Measurements from ENCODE around the gene PAK4.

PAK4 gene

DNA sequence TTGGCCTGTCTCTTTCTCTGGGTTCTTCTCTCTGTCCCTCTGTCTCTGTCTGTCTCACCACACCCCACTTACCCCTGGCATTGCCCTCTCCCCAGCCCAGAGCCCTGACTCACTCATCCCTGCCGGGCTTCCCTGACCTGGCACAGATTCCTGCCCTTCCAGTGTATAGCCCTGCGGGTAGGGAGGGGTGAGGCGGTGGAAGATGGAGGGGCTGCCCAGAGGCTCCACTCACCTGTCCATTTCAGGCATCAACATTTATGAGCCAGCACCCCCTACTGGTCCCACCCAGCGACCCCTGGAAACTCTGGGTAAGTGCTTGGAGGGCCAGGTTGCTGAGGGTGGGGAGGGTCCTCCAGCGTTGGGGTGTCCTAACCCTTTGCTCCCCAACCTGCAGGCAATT lies 72.2 kb downstream of the PAK4 start:
- no peaks in the 10 kb centered on the region for H3K27me3 ChIP-seq (ENCODE audit: insufficient read depth, low read depth, severe bottlenecking)
- TF ChIP-seq, protein P1, sequence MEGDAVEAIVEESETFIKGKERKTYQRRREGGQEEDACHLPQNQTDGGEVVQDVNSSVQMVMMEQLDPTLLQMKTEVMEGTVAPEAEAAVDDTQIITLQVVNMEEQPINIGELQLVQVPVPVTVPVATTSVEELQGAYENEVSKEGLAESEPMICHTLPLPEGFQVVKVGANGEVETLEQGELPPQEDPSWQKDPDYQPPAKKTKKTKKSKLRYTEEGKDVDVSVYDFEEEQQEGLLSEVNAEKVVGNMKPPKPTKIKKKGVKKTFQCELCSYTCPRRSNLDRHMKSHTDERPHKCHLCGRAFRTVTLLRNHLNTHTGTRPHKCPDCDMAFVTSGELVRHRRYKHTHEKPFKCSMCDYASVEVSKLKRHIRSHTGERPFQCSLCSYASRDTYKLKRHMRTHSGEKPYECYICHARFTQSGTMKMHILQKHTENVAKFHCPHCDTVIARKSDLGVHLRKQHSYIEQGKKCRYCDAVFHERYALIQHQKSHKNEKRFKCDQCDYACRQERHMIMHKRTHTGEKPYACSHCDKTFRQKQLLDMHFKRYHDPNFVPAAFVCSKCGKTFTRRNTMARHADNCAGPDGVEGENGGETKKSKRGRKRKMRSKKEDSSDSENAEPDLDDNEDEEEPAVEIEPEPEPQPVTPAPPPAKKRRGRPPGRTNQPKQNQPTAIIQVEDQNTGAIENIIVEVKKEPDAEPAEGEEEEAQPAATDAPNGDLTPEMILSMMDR (IDR thresholded peaks at IDR 0.05; ENCODE audit: low read depth, low read length), result 0 out of 2 replicates have a peak, but pooled peaks have one; percentile 30
- peak; percentile 42 for DNase-seq

DNA sequence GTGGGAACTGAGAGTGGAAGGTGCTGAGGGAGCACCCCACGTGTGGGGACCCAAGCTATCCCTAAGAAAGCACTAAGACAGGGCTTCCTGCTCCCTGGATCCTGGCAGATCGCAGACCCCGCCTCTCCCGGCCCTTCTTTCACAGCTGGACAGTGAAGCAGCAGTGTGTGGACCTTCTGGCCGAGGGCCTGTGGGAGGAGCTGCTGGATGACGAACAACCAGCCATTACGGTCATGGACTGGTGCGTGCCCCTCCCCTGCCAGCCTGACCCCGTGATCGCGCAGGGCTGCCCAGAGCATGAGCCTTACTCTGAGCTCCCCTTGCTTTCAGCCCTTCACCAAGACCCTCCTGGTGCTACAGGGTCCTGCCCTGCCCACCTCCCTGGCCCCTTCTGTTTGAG lies 73.4 kb downstream of the PAK4 start:
- H3K27ac ChIP-seq, result no peak overlapping the region
- H3K27me3 ChIP-seq (ENCODE audit: insufficient read depth, low read depth, severe bottlenecking), result no peaks in the 10 kb centered on the region
- peak; percentile 46 for DNase-seq
- H3K4me3 ChIP-seq (ENCODE audit: low read depth, low read length), result no peak overlapping the region
- no peaks in the 10 kb centered on the region for H3K9me3 ChIP-seq (ENCODE audit: severe bottlenecking)
- TF ChIP-seq, protein P1 (IDR thresholded peaks at IDR 0.05; ENCODE audit: low read depth, low read length), result no peak
- H3K36me3 ChIP-seq, result no peaks in the 10 kb centered on the region

More for the DNA sequence above, 72.2 kb downstream of the PAK4 start:
- no peaks in the 10 kb centered on the region for H3K9me3 ChIP-seq (ENCODE audit: severe bottlenecking)
- no peak overlapping the region for H3K27ac ChIP-seq
- H3K4me3 ChIP-seq (ENCODE audit: low read depth, low read length), result no peak overlapping the region
- H3K36me3 ChIP-seq, result no peaks in the 10 kb centered on the region

DNA sequence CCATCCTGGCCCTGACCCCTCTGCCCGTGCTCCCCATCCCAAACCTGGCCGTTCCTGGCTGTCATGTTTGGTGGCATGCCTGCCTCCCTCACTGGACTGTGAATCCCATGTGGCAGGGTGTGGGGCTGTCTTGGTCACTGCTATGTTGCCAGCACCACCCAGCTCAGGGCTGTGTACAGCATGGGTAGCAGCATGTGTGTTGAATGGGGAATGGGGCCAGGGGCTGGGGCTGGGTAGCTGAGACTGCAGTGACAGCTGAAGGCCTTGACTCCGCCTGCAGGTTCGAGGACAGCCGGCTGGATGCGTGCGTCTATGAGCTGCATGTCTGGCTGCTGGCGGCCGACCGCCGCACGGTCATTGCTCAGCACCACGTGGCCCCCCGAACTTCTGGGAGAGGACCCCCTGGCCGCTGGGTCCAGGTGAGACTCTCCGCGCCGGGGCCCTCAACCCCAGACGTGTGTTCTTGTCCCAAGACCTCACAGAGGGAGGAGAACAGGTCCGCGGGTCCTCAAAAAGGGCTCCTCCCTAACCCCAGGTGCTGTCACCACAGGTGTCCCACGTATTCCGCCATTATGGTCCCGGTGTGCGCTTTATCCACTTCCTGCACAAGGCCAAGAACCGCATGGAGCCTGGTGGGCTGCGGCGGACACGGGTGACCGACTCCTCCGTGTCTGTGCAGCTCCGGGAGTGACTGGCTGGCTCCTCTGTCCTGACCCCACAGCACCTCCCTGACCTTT lies 74.6 kb downstream of the PAK4 start:
- Histone ChIP-seq H3K27ac (no peak overlapping the region), H3K27me3 (ENCODE audit: insufficient read depth, low read depth, severe bottlenecking) (no peaks in the 10 kb centered on the region), H3K9me3 (ENCODE audit: severe bottlenecking) (no peaks in the 10 kb centered on the region), H3K36me3 (no peaks in the 10 kb centered on the region), H3K4me3 (ENCODE audit: low read depth, low read length) (no peak overlapping the region)
- no peak for DNase-seq
- TF ChIP-seq, protein P1 (IDR thresholded peaks at IDR 0.05; ENCODE audit: low read depth, low read length), result no peak

DNA sequence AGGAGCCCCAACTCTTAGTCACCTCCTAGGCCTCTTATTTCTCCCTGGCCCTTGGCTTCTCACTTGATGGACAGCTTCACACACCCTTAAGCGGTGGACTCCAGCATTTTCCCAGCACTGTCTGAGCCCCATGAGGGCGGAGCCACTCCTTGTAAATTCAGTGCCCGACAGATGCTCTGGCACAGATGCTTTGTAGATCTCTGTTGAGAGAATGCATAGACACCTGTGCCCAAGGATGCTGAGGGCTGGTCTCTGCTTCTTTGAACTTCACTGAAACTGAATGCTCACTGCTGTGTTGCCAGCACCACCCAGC lies 75.2 kb downstream of the PAK4 start:
- TF ChIP-seq, protein P1 (IDR thresholded peaks at IDR 0.05; ENCODE audit: low read depth, low read length), result no peak
- Histone ChIP-seq H3K9me3 (ENCODE audit: severe bottlenecking) (no peaks in the 10 kb centered on the region), H3K4me3 (ENCODE audit: low read depth, low read length) (no peak overlapping the region), H3K36me3 (no peaks in the 10 kb centered on the region), H3K27ac (no peak overlapping the region), H3K27me3 (ENCODE audit: insufficient read depth, low read depth, severe bottlenecking) (no peaks in the 10 kb centered on the region)
- no peak for DNase-seq

DNA sequence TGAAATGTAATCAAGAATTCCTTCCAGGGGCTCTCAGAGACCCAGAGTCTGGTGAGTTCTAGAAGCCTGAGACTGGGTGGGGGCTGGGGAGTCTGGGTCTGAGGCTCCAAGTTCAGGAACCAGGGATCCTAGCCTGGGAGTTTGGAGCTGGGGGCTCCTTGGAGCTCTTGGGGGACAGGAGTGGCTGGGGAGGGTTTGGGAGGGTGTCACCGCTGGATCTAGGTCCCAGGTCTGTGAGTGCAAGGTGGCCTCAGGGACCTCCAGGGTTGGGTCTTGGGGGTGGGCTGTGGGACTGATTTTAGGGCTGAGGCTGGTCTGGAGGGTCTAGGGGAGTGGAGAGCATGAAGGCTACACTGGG lies 77.4 kb downstream of the PAK4 start:
- Histone ChIP-seq H3K27ac (no peak overlapping the region), H3K4me3 (ENCODE audit: low read depth, low read length) (no peak overlapping the region), H3K9me3 (ENCODE audit: severe bottlenecking) (no peaks in the 10 kb centered on the region), H3K27me3 (ENCODE audit: insufficient read depth, low read depth, severe bottlenecking) (no peaks in the 10 kb centered on the region), H3K36me3 (no peaks in the 10 kb centered on the region)
- DNase-seq, result no peak
- TF ChIP-seq, protein P1 (IDR thresholded peaks at IDR 0.05; ENCODE audit: low read depth, low read length), result no peak
